Measurements from ENCODE around the gene MUCL3.

GRCh38 chr6:30998785-30999184, 58.0 kb downstream of the MUCL3 start:
- TF ChIP-seq CTCF (IDR thresholded peaks at IDR 0.05) (no peak), POLR2A (IDR thresholded peaks at IDR 0.05; ENCODE audit: low read depth) (no peak), POLR2AphosphoS5 (IDR thresholded peaks at IDR 0.05) (no peak)
